WTC11 (cell line): Measurements from ENCODE around the gene ATXN2L. TPM values are rescaled to one million over a fixed set of nuclear protein-coding genes. Genes with fewer than 3 reads are reported as not detected.

Source experiments
- ATAC-seq: fragments of 200-7000 bp; cut with Tn5 transposase; 2 replicates; pipeline ENCODE4 v1.10.0; 2021; ENCODE audit warnings: mild to moderate bottlenecking, moderate library complexity
- CTCF ChIA-PET: fragments of 300-600 bp; sonication (Branson Sonifier 250); formaldehyde crosslinking; loops from one replicate; lab custom pipeline; 2021; ENCODE audit warnings: antibody characterized with exemption; lab: Charles Lee
- POLR2A ChIA-PET: fragments of 350-600 bp; sonication (Branson Sonifier 250); formaldehyde crosslinking; loops from one replicate; lab custom pipeline; 2021; ENCODE audit warnings: antibody characterized with exemption; lab: Charles Lee
- DNase-seq: peaks from one replicate; pipeline ENCODE4 v3.0.0; 2021; ENCODE audit warnings: low spot score
- H3K27ac Mint-ChIP-seq: 2 replicates; pipeline ENCODE4 v1.8.0; 2021; ENCODE audit warnings: mixed read lengths
- H3K27me3 Mint-ChIP-seq: 2 replicates; pipeline ENCODE4 v1.8.0; 2021; ENCODE audit warnings: low read depth, mild to moderate bottlenecking, moderate library complexity, mixed read lengths
- H3K36me3 Mint-ChIP-seq: 2 replicates; pipeline ENCODE4 v1.8.0; 2021; ENCODE audit warnings: mixed read lengths
- H3K4me1 Mint-ChIP-seq: 2 replicates; pipeline ENCODE4 v1.8.0; 2022; ENCODE audit warnings: mixed read lengths
- H3K4me3 Mint-ChIP-seq: 2 replicates; pipeline ENCODE4 v1.8.0; 2021; ENCODE audit warnings: mild to moderate bottlenecking, moderate library complexity, mixed read lengths
- H3K9me3 Mint-ChIP-seq: 2 replicates; pipeline ENCODE4 v1.8.0; 2021; ENCODE audit warnings: mixed read lengths
- EMX1 ChIP-seq: fragments of 250-450 bp; sonication (Bioruptor Pico); IDR thresholded peaks from 2 replicates; pipeline ENCODE4 v1.8.0; 2021; ENCODE audit warnings: mild to moderate bottlenecking
- ERG ChIP-seq: fragments of 250-450 bp; sonication (Bioruptor Pico); IDR thresholded peaks from 2 replicates; pipeline ENCODE4 v1.8.0; 2021; ENCODE audit warnings: mild to moderate bottlenecking
- FOXJ3 ChIP-seq: sonication (generic); formaldehyde crosslinking; IDR thresholded peaks from 2 replicates; pipeline ENCODE4 v1.9.0; 2021; ENCODE audit warnings: missing genetic modification reagents, mild to moderate bottlenecking, borderline replicate concordance
- IRF2 ChIP-seq: sonication (generic); formaldehyde crosslinking; IDR thresholded peaks from 2 replicates; pipeline ENCODE4 v1.8.0; 2022; ENCODE audit warnings: low read depth, missing genetic modification reagents, borderline replicate concordance
- NFE2L1 ChIP-seq: sonication (generic); formaldehyde crosslinking; IDR thresholded peaks from 2 replicates; pipeline ENCODE4 v1.8.1; 2023; ENCODE audit warnings: missing genetic modification reagents
- NR1H2 ChIP-seq: sonication (generic); formaldehyde crosslinking; IDR thresholded peaks from 2 replicates; pipeline ENCODE4 v1.9.0; 2021; ENCODE audit warnings: mild to moderate bottlenecking, moderate library complexity, missing genetic modification reagents
- PRRX2 ChIP-seq: fragments of 250-450 bp; sonication (Bioruptor Pico); IDR thresholded peaks from 2 replicates; pipeline ENCODE4 v1.8.0; 2021; ENCODE audit warnings: mild to moderate bottlenecking
- SMAD3 ChIP-seq: sonication (generic); formaldehyde crosslinking; IDR thresholded peaks from 2 replicates; pipeline ENCODE4 v1.8.0; 2022; ENCODE audit warnings: missing genetic modification reagents, mild to moderate bottlenecking, borderline replicate concordance
- SOX15 ChIP-seq: fragments of 250-450 bp; sonication (Bioruptor Pico); IDR thresholded peaks from 2 replicates; pipeline ENCODE4 v1.9.0; 2021; ENCODE audit warnings: mild to moderate bottlenecking
- TCF7 ChIP-seq: sonication (generic); formaldehyde crosslinking; IDR thresholded peaks from 2 replicates; pipeline ENCODE4 v1.8.0; 2022; ENCODE audit warnings: mild to moderate bottlenecking, low read depth, missing genetic modification reagents, moderate library complexity
- TP53 ChIP-seq: sonication (generic); formaldehyde crosslinking; IDR thresholded peaks from 2 replicates; pipeline ENCODE4 v1.8.1; 2023; ENCODE audit warnings: mild to moderate bottlenecking, missing genetic modification reagents
- ZNF396 ChIP-seq: fragments of 250-450 bp; sonication (Bioruptor Pico); IDR thresholded peaks from 2 replicates; pipeline ENCODE4 v1.8.0; 2021; ENCODE audit warnings: mild to moderate bottlenecking, moderate library complexity, borderline replicate concordance
- ZNF423 ChIP-seq: fragments of 250-450 bp; sonication (Bioruptor Pico); IDR thresholded peaks from 2 replicates; pipeline ENCODE4 v2.1.2; 2022; ENCODE audit warnings: mild to moderate bottlenecking, moderate library complexity
- ZNF532 ChIP-seq: fragments of 250-450 bp; sonication (Bioruptor Pico); IDR thresholded peaks from 2 replicates; pipeline ENCODE4 v1.9.0; 2021; ENCODE audit warnings: mild to moderate bottlenecking, borderline replicate concordance
- ZNF671 ChIP-seq: fragments of 250-450 bp; sonication (Bioruptor Pico); IDR thresholded peaks from 2 replicates; pipeline ENCODE4 v1.8.0; 2021; ENCODE audit warnings: mild to moderate bottlenecking
- ZSCAN18 ChIP-seq: fragments of 250-450 bp; sonication (Bioruptor Pico); IDR thresholded peaks from 2 replicates; pipeline ENCODE4 v2.1.2; 2022; ENCODE audit warnings: mild to moderate bottlenecking, moderate library complexity
- total RNA-seq: library from RNA; stranded (reverse); gene quantifications from 3 replicates; pipeline ENCODE4 v1.2.3, GENCODE V29; 2021
- TF ChIP-seq, protein P1 (sequence below): sonication (generic); formaldehyde crosslinking; IDR thresholded peaks from 2 replicates; pipeline ENCODE4 v1.8.1; 2023; ENCODE audit warnings: mild to moderate bottlenecking, missing genetic modification reagents, moderate library complexity
- TF ChIP-seq, protein P2 (sequence below): sonication (generic); formaldehyde crosslinking; IDR thresholded peaks from 2 replicates; pipeline ENCODE4 v1.8.1; 2023; ENCODE audit warnings: mild to moderate bottlenecking, missing genetic modification reagents
- TF ChIP-seq, protein P3 (sequence below): sonication (generic); formaldehyde crosslinking; conservative IDR thresholded peaks from 2 replicates; pipeline ENCODE4 v1.8.1; 2022; ENCODE audit warnings: mild to moderate bottlenecking, missing genetic modification reagents

Gene ATXN2L
- total RNA-seq, 1 experiment from 2014 or later: 243 TPM

GRCh38 chr16:28879261-28879840, 56.6 kb downstream of the ATXN2L start:
- Mint-ChIP-seq H3K36me3 (no peaks in the 10 kb centered on the region), H3K4me1 (peaks cover 39% of the 10 kb centered on the region), H3K27ac (no peak overlapping the region), H3K4me3 (peak overlapping the region; percentile 84), H3K9me3 (no peaks in the 10 kb centered on the region), H3K27me3 (peaks cover 28% of the 10 kb centered on the region)
- peak; percentile 16 for ATAC-seq
- TF ChIP-seq ZNF671 (CRISPR knock-in tag) (no peak), ZNF532 (CRISPR knock-in tag) (no peak), ZNF396 (CRISPR knock-in tag) (no peak), EMX1 (no peak), FOXJ3 (CRISPR knock-in tag) (no peak), ERG (CRISPR knock-in tag) (no peak), PRRX2 (CRISPR knock-in tag) (no peak), ZNF423 (CRISPR knock-in tag) (no peak), SMAD3 (no peak), ZSCAN18 (CRISPR knock-in tag) (no peak), IRF2 (no peak), NR1H2 (CRISPR knock-in tag) (no peak), NFE2L1 (CRISPR knock-in tag) (no peak), TP53 (CRISPR knock-in tag) (no peak), SOX15 (CRISPR knock-in tag) (no peak), TCF7 (CRISPR knock-in tag) (no peak)
- TF ChIP-seq, protein P1, sequence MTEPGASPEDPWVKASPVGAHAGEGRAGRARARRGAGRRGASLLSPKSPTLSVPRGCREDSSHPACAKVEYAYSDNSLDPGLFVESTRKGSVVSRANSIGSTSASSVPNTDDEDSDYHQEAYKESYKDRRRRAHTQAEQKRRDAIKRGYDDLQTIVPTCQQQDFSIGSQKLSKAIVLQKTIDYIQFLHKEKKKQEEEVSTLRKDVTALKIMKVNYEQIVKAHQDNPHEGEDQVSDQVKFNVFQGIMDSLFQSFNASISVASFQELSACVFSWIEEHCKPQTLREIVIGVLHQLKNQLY (CRISPR knock-in tag): no peak
- TF ChIP-seq, protein P2, sequence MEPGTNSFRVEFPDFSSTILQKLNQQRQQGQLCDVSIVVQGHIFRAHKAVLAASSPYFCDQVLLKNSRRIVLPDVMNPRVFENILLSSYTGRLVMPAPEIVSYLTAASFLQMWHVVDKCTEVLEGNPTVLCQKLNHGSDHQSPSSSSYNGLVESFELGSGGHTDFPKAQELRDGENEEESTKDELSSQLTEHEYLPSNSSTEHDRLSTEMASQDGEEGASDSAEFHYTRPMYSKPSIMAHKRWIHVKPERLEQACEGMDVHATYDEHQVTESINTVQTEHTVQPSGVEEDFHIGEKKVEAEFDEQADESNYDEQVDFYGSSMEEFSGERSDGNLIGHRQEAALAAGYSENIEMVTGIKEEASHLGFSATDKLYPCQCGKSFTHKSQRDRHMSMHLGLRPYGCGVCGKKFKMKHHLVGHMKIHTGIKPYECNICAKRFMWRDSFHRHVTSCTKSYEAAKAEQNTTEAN (CRISPR knock-in tag): no peak
- TF ChIP-seq, protein P3, sequence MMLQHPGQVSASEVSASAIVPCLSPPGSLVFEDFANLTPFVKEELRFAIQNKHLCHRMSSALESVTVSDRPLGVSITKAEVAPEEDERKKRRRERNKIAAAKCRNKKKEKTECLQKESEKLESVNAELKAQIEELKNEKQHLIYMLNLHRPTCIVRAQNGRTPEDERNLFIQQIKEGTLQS: no peak
- DNase-seq: no peak
- CTCF ChIA-PET: interaction anchor here (0.9 to 2.6 kb wide), 3 partner anchors 14 to 66 kb away, joined by 3 to 12 read pairs (median 9); no protein-coding TSS in a partner anchor
- POLR2A ChIA-PET: interaction anchor here (1.1 kb wide), 1 partner anchor 45 kb away, joined by 4 read pairs; no protein-coding TSS in a partner anchor
